HG03378 (cell line): ENCODE results near the gene GCHFR.
A peak's percentile ranks its signal among the peaks of the same experiment; 100 is the strongest.

Experiments used
- ATAC-seq: cut with Tn5 transposase; IDR thresholded peaks from one replicate; pipeline ENCODE4 v1.9.1; 2021; ENCODE audit warnings: mild to moderate bottlenecking, moderate library complexity; ENCODE audit not compliant: unreplicated experiment

The GCHFR gene

GRCh38 chr15:40775740-40776536, 12.1 kb downstream of the GCHFR start:
- no peak for ATAC-seq

DNA sequence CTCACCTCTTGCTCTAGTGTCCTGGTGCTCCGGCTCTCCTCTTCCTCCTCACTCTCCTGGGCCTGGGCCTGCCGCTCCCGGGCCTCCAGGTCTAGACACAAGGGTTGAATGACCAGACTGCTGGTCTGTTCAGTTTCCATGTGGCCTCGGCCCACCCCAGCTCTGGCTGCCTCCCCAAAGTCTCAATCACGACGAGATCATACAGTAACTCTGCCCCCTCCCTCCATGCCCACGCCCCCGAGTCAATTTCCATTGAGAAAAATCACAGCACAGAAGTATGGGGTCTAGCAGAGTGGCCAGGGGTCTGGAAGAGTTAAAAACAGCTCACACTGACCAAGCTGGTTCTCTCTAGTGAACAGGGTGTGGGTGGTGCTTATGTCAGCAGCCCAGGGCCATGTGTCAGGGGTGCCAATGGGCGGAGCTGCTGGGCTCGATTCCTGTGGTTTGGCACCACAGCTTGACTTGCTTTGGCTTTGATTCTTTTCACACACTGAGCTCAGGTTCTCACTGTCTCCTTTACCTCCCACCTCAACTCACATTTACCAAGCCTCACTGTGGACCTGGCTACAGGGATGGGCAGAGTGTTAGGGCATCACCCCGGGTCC, 12.8 kb downstream of the GCHFR start:
- ATAC-seq: no peak

- ATAC-seq: no peak
These were observed 18.9 kb downstream of the GCHFR start for GRCh38 chr15:40782609-40783227.

DNA sequence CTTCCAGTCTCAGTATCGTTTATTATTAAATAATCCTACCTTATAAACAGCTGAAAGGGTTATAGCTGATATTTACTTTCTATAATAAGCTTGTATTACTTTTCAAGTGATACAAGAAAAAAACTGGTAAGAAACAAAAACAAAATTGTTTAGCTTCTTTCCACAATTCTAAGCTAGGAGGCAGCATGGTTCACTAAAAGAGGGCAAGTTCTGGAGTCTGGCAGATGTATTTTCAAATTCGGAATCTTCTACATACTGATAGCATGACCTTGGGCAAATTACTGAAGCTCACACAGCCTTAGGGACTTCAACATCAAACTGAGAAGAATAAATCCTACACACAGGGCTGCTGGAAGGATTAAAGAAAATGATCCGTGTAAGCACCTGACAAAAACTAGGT, 21.3 kb downstream of the GCHFR start:
- ATAC-seq: no peak

DNA sequence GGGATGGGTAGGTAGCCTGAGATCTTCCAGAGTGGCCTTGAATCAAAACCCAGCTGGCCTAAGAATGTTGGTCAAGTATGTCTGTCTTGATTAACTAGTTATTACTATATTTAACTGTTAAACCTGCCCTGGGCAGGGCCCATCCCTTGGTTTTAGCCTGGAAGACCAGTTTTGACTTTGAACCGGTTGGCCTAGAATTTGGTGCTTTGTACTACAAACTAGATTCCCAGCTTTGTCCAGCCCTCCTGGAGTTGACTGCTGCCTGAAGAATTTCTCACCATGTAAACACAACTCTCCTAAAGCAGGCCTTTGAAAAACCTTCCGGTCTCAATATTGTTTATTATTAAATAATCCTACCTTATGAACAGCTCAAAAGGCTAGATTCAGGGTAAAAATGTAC, 21.9 kb downstream of the GCHFR start:
- ATAC-seq: no peak

- no peak for ATAC-seq
These were observed 23.5 kb downstream of the GCHFR start for GRCh38 chr15:40787344-40787841.

DNA sequence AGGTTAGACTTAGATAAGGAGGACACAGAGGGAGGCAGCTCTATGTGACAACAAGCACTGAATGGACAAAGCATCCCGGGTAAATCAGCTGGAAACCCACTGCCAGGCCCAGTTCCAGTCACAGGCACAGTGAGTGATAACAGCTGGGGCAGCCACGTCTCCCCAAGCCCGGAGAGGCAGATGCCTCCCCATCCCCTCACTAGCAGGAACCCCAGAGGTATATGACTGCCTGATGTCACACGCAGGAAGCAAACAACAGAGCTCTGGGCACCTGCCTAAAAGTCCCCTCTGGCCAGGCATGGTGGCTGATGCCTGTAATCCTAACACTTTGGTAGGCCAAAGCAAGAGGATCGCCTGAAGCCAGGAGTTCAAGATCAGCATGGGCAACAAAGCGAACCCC, 24.1 kb downstream of the GCHFR start:
- no peak for ATAC-seq

GRCh38 chr15:40789119-40789518, 25.3 kb downstream of the GCHFR start:
- ATAC-seq: no peak

- no peak for ATAC-seq
These were observed 26.1 kb downstream of the GCHFR start for GRCh38 chr15:40789999-40790398.

GRCh38 chr15:40790718-40791117, 26.9 kb downstream of the GCHFR start:
- ATAC-seq: no peak

DNA sequence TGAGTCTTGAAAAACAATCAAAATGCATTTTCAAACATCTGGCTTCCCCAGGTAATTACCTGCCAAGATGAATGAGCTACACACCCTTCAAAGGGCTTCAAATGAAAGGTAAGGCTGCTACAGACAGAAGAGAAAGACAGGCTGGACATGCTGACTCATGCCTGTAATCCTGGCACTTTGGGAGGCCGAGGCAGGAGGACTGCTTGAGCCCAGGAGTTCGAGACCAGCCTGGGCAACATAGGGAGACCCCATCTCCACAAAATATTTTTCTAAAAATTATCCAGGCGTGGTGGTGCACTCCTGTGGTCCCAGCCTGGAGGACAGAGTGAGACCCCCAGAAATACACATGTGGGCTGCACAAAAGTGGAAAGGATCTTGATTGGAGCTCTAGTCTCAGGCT, 28.5 kb downstream of the GCHFR start:
- ATAC-seq: no peak

GRCh38 chr15:40793216-40793989, 29.5 kb downstream of the GCHFR start:
- no peak for ATAC-seq

- no peak for ATAC-seq
These were observed 32.2 kb downstream of the GCHFR start for GRCh38 chr15:40796041-40796440.

DNA sequence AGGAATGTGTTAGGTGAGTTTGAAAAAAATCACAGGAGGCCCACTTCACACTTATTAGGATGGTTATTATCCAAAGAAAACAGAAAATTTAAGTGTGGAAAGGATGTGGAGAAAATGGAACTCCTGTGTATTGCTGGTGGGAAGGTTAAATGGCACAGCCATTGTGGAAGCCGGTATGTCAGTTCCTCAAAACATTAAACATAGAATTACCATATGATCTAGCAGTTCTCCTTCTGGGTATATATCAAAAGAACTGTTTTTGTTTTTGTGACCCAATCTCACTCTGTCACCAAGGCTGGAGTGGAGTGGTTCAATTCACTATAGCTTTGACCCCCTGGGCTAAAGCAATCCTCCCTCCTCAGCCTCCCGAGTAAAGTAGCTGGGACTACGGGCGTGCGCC, 32.6 kb downstream of the GCHFR start:
- no peak for ATAC-seq

DNA sequence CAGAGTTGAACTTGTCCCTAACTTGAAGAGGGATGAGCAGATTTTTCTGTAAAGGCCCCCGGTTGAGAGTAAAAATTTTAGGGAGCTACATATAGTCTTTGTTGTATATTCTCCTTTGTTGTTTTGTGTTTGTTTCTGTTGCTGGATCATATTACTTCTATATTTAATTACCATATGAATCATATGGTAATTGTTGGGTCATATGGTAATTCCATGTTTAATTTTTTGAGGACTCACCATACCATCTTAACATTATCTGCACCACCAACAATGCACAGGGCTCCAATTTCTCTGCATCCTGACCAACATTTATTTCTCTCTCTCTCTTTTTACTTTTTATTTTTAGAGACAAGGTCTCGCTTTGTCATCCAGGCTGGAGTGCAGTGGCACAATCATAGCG, 35.7 kb downstream of the GCHFR start:
- no peak for ATAC-seq

GRCh38 chr15:40803076-40803475, 39.2 kb downstream of the GCHFR start:
- no peak for ATAC-seq

- no peak for ATAC-seq
These were observed 39.8 kb downstream of the GCHFR start for GRCh38 chr15:40803688-40804087.

GRCh38 chr15:40806672-40807027, 42.8 kb downstream of the GCHFR start:
- no peak for ATAC-seq

DNA sequence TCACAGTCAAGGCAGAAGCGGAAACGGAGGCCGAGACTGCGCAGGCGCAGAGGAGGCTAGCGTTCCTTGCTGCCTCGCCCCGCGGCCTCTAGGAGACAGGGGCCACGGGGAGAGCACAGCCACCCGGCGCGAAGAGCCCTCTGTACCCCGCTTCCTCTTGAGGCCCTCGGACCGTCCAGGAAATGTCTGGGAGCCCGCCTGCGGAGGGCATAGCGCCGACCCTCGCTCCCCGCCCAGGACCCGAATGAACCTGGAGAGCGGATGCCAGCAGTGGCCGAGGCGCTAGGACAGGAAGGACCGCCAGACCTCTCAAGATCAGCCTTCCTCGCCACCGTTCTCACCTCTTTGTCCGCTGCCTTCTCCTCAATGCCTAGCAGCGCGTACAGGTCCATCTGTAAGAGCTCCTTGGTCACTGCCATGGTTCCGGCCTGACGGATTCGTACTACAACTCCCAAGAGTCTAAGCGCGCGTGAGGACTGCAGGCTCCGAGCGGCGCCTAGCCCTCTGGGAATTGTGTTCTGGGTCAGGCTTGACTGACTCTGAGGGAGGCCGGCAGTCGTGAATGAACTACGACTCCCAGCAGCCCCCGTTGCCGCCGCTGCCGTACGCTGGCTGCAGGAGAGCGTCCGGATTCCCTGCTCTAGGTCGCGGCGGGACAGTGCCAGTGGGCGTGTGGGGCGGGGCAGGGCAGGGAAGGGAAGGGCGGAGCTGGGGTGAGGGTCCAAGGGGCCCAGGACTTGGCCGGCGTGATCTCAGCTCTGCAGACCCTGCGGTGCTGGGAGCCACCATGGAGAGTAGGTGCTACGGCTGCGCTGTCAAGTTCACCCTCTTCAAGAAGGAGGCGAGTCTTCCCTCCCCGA, 43.4 kb downstream of the GCHFR start, which contains the start of the genes DNAJC17 and ZFYVE19:
DNAJC17 (minus strand) TSS at position 446 of the 860 bp plus-strand sequence; CDS start at position 419, 27 bp downstream.
ZFYVE19 (plus strand) TSS at position 62 of the 860 bp plus-strand sequence; CDS start at position 563, 501 bp downstream.
- ATAC-seq: peak; percentile 93

GRCh38 chr15:40807888-40808461, 44.1 kb downstream of the GCHFR start:
- no peak for ATAC-seq
